Measurements from ENCODE around the gene ALPL.

ALPL gene

GRCh38 chr1:21619375-21619947 lies 110.2 kb downstream of the ALPL start:
- WGBS (ENCODE audit: extremely low coverage, insufficient coverage, insufficient read length) = no CpG with 5 or more reads among the region's 7 CpGs

GRCh38 chr1:21620011-21620410 lies 110.8 kb downstream of the ALPL start:
- Histone ChIP-seq H3K4me3 (ENCODE audit: low read depth, low read length) (no peak overlapping the region), H3K9ac (ENCODE audit: low read length) (no peak overlapping the region), H4K12ac (ENCODE audit: low read depth, low read length) (no peak overlapping the region), H3K27ac (ENCODE audit: low read depth, low read length) (no peak overlapping the region), H4K91ac (ENCODE audit: low read depth, low read length) (no peak overlapping the region), H3K23ac (ENCODE audit: low read length) (no peak overlapping the region), H3K4me2 (ENCODE audit: low read length) (no peak overlapping the region), H2BK12ac (ENCODE audit: low read length) (no peak overlapping the region), H3K4me1 (ENCODE audit: control insufficient read depth in 1 of 2, insufficient read depth in 2 of 2, low read length in 2 of 2) (peaks cover 7 to 11% of the 10 kb centered on the region in 2 experiments), H2AK5ac (ENCODE audit: low read length) (no peak overlapping the region), H3K36me3 (ENCODE audit: control insufficient read depth in 1 of 2, insufficient read depth in 2 of 2, low read length in 2 of 2) (no peaks in the 10 kb centered on the region), H3K4ac (ENCODE audit: low read depth, low read length) (no peak overlapping the region), H3K79me1 (ENCODE audit: low read length) (no peaks in the 10 kb centered on the region), H3K9me3 (ENCODE audit: insufficient read depth, low read depth, low read length) (peaks cover 4% of the 10 kb centered on the region), H3K27me3 (ENCODE audit: insufficient read depth, low read length) (peaks cover 9% of the 10 kb centered on the region), H4K8ac (ENCODE audit: low read depth, low read length) (no peak overlapping the region), H2BK120ac (ENCODE audit: insufficient read depth, low read length, poor library complexity) (no peak overlapping the region), H2BK5ac (ENCODE audit: low read depth, low read length, poor library complexity) (no peak overlapping the region), H2AFZ (ENCODE audit: insufficient read depth, low read length, poor library complexity) (no peak overlapping the region), H3K18ac (ENCODE audit: low read length) (no peak overlapping the region), H3K14ac (ENCODE audit: low read length) (no peak overlapping the region), H3K79me2 (ENCODE audit: control insufficient read depth, insufficient read depth, low read length, poor library complexity) (no peaks in the 10 kb centered on the region)
- no CpG with 5 or more reads among the region's 12 CpGs for WGBS (ENCODE audit: extremely low coverage, insufficient coverage, insufficient read length)
- no peak for DNase-seq

More at GRCh38 chr1:21619375-21619947, 110.2 kb downstream of the ALPL start:
- Histone ChIP-seq H2BK120ac (ENCODE audit: insufficient read depth, low read length, poor library complexity) (no peak overlapping the region), H3K79me1 (ENCODE audit: low read length) (no peaks in the 10 kb centered on the region), H2AFZ (ENCODE audit: insufficient read depth, low read length, poor library complexity) (no peak overlapping the region), H3K4me2 (ENCODE audit: low read length) (no peak overlapping the region), H3K14ac (ENCODE audit: low read length) (no peak overlapping the region), H2AK5ac (ENCODE audit: low read length) (no peak overlapping the region), H3K36me3 (ENCODE audit: control insufficient read depth in 1 of 2, insufficient read depth in 2 of 2, low read length in 2 of 2) (no peaks in the 10 kb centered on the region), H2BK12ac (ENCODE audit: low read length) (no peak overlapping the region), H3K4me1 (ENCODE audit: control insufficient read depth in 1 of 2, insufficient read depth in 2 of 2, low read length in 2 of 2) (peaks cover 7 to 9% of the 10 kb centered on the region in 2 experiments), H3K18ac (ENCODE audit: low read length) (no peak overlapping the region), H3K27ac (ENCODE audit: low read depth, low read length) (no peak overlapping the region), H3K4ac (ENCODE audit: low read depth, low read length) (no peak overlapping the region), H3K9me3 (ENCODE audit: insufficient read depth, low read depth, low read length) (peaks cover 4% of the 10 kb centered on the region), H3K4me3 (ENCODE audit: low read depth, low read length) (no peak overlapping the region), H4K91ac (ENCODE audit: low read depth, low read length) (no peak overlapping the region), H4K12ac (ENCODE audit: low read depth, low read length) (no peak overlapping the region), H3K79me2 (ENCODE audit: control insufficient read depth, insufficient read depth, low read length, poor library complexity) (no peaks in the 10 kb centered on the region), H2BK5ac (ENCODE audit: low read depth, low read length, poor library complexity) (no peak overlapping the region), H4K8ac (ENCODE audit: low read depth, low read length) (no peak overlapping the region), H3K9ac (ENCODE audit: low read length) (no peak overlapping the region), H3K23ac (ENCODE audit: low read length) (no peak overlapping the region), H3K27me3 (ENCODE audit: insufficient read depth, low read length) (peaks cover 9% of the 10 kb centered on the region)
- no peak for DNase-seq

- Histone ChIP-seq H3K36me3 (ENCODE audit: control insufficient read depth in 1 of 2, insufficient read depth in 2 of 2, low read length in 2 of 2) (no peaks in the 10 kb centered on the region), H2BK120ac (ENCODE audit: insufficient read depth, low read length, poor library complexity) (no peak overlapping the region), H2BK12ac (ENCODE audit: low read length) (no peak overlapping the region), H4K91ac (ENCODE audit: low read depth, low read length) (no peak overlapping the region), H3K23ac (ENCODE audit: low read length) (no peak overlapping the region), H3K9me3 (ENCODE audit: insufficient read depth, low read depth, low read length) (peaks cover 4% of the 10 kb centered on the region), H4K8ac (ENCODE audit: low read depth, low read length) (no peak overlapping the region), H2AFZ (ENCODE audit: insufficient read depth, low read length, poor library complexity) (no peak overlapping the region), H3K79me2 (ENCODE audit: control insufficient read depth, insufficient read depth, low read length, poor library complexity) (no peaks in the 10 kb centered on the region), H3K27ac (ENCODE audit: low read depth, low read length) (no peak overlapping the region), H2BK5ac (ENCODE audit: low read depth, low read length, poor library complexity) (no peak overlapping the region), H3K4ac (ENCODE audit: low read depth, low read length) (no peak overlapping the region), H3K79me1 (ENCODE audit: low read length) (no peaks in the 10 kb centered on the region), H4K12ac (ENCODE audit: low read depth, low read length) (no peak overlapping the region), H3K4me2 (ENCODE audit: low read length) (no peak overlapping the region), H3K4me1 (ENCODE audit: control insufficient read depth in 1 of 2, insufficient read depth in 2 of 2, low read length in 2 of 2) (peaks cover 7 to 11% of the 10 kb centered on the region in 2 experiments), H3K18ac (ENCODE audit: low read length) (no peak overlapping the region), H3K4me3 (ENCODE audit: low read depth, low read length) (no peak overlapping the region), H3K9ac (ENCODE audit: low read length) (no peak overlapping the region), H2AK5ac (ENCODE audit: low read length) (no peak overlapping the region), H3K27me3 (ENCODE audit: insufficient read depth, low read length) (peaks cover 9% of the 10 kb centered on the region), H3K14ac (ENCODE audit: low read length) (no peak overlapping the region)
- WGBS (ENCODE audit: extremely low coverage, insufficient coverage, insufficient read length) = no CpG with 5 or more reads among the region's 16 CpGs
- no peak for DNase-seq
Observed at GRCh38 chr1:21620496-21620895, 111.3 kb downstream of the ALPL start.

DNA sequence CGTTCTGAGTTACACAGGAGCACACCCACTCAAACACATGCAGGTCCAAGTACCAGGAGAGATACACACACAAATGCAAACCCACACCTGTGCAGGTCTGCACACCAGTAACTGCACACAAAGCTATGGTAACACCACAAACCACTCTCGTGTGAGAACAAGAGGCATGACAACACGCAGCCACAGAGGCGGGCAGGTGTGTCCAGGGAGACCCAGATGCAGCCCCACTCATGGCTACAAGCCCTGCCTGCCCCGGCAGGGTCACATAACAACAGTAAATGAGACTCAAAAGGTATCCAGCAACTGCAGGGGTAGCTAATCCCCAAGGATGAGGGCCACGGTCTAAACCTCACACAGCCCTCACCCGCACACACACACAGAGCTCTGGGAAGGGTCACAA lies 111.8 kb downstream of the ALPL start:
- Histone ChIP-seq H3K4me1 (ENCODE audit: control insufficient read depth in 1 of 2, insufficient read depth in 2 of 2, low read length in 2 of 2) (peaks cover 7 to 11% of the 10 kb centered on the region in 2 experiments), H2AFZ (ENCODE audit: insufficient read depth, low read length, poor library complexity) (no peak overlapping the region), H2BK5ac (ENCODE audit: low read depth, low read length, poor library complexity) (no peak overlapping the region), H3K14ac (ENCODE audit: low read length) (no peak overlapping the region), H2BK12ac (ENCODE audit: low read length) (no peak overlapping the region), H4K8ac (ENCODE audit: low read depth, low read length) (no peak overlapping the region), H3K4me3 (ENCODE audit: low read depth, low read length) (no peak overlapping the region), H3K4me2 (ENCODE audit: low read length) (no peak overlapping the region), H3K23ac (ENCODE audit: low read length) (no peak overlapping the region), H4K12ac (ENCODE audit: low read depth, low read length) (no peak overlapping the region), H4K91ac (ENCODE audit: low read depth, low read length) (no peak overlapping the region), H3K27ac (ENCODE audit: low read depth, low read length) (no peak overlapping the region), H3K9ac (ENCODE audit: low read length) (no peak overlapping the region), H3K18ac (ENCODE audit: low read length) (no peak overlapping the region), H3K79me1 (ENCODE audit: low read length) (no peaks in the 10 kb centered on the region), H3K27me3 (ENCODE audit: insufficient read depth, low read length) (peaks cover 9% of the 10 kb centered on the region), H3K79me2 (ENCODE audit: control insufficient read depth, insufficient read depth, low read length, poor library complexity) (no peaks in the 10 kb centered on the region), H3K9me3 (ENCODE audit: insufficient read depth, low read depth, low read length) (peaks cover 4% of the 10 kb centered on the region), H2AK5ac (ENCODE audit: low read length) (no peak overlapping the region), H3K4ac (ENCODE audit: low read depth, low read length) (no peak overlapping the region), H2BK120ac (ENCODE audit: insufficient read depth, low read length, poor library complexity) (no peak overlapping the region), H3K36me3 (ENCODE audit: control insufficient read depth in 1 of 2, insufficient read depth in 2 of 2, low read length in 2 of 2) (no peaks in the 10 kb centered on the region)
- WGBS (ENCODE audit: extremely low coverage, insufficient coverage, insufficient read length) = no CpG with 5 or more reads among the region's 7 CpGs
- no peak for DNase-seq
